HG03378 (cell line): ENCODE results near the gene PRRT4.

Experiments
- ATAC-seq: cut with Tn5 transposase; IDR thresholded peaks from one replicate; pipeline ENCODE4 v1.9.1; 2021; ENCODE audit warnings: mild to moderate bottlenecking, moderate library complexity; ENCODE audit not compliant: unreplicated experiment

The PRRT4 gene

GRCh38 chr7:128396357-128396756 is 34.9 kb upstream of the PRRT4 start:
- no peak for ATAC-seq

GRCh38 chr7:128395748-128396147 is 34.3 kb upstream of the PRRT4 start:
- no peak for ATAC-seq

- ATAC-seq, result no peak
Measured at GRCh38 chr7:128394904-128395496, 33.5 kb upstream of the PRRT4 start.

GRCh38 chr7:128393526-128394330 is 32.2 kb upstream of the PRRT4 start:
- no peak for ATAC-seq

- no peak for ATAC-seq
Measured at GRCh38 chr7:128392446-128393327, 31.2 kb upstream of the PRRT4 start.

- ATAC-seq, result no peak
Measured at GRCh38 chr7:128391805-128392204, 30.3 kb upstream of the PRRT4 start.

GRCh38 chr7:128390871-128391565 is 29.5 kb upstream of the PRRT4 start:
- no peak for ATAC-seq

GRCh38 chr7:128389618-128390329 is 28.3 kb upstream of the PRRT4 start:
- no peak for ATAC-seq

GRCh38 chr7:128389085-128389617 is 27.7 kb upstream of the PRRT4 start:
- ATAC-seq, result no peak

- ATAC-seq, result no peak
Measured at GRCh38 chr7:128388145-128388485, 26.6 kb upstream of the PRRT4 start.

GRCh38 chr7:128387216-128388144 is 26.0 kb upstream of the PRRT4 start:
- no peak for ATAC-seq

GRCh38 chr7:128385988-128386925 is 24.8 kb upstream of the PRRT4 start:
- no peak for ATAC-seq

GRCh38 chr7:128384726-128385125 is 23.2 kb upstream of the PRRT4 start:
- no peak for ATAC-seq

- no peak for ATAC-seq
Measured at GRCh38 chr7:128383776-128384175, 22.3 kb upstream of the PRRT4 start.

- no peak for ATAC-seq
Measured at GRCh38 chr7:128381161-128381821, 19.8 kb upstream of the PRRT4 start.

GRCh38 chr7:128380483-128381106 is 19.1 kb upstream of the PRRT4 start:
- no peak for ATAC-seq

GRCh38 chr7:128379900-128380479 is 18.5 kb upstream of the PRRT4 start:
- no peak for ATAC-seq
